22Rv1 (cell line): ENCODE measurements around the gene MARCHF3.

Source experiments
- ZFX ChIP-seq: fragments of 450-650 bp; IDR thresholded peaks from 2 replicates; pipeline ENCODE4 v1.6.1; 2017; ENCODE audit warnings: antibody characterized with exemption, borderline replicate concordance
- TF ChIP-seq, protein P1 (sequence below): fragments of 450-650 bp; IDR thresholded peaks from 2 replicates; pipeline ENCODE4 v1.5.1; 2017; ENCODE audit warnings: mild to moderate bottlenecking

DNA sequence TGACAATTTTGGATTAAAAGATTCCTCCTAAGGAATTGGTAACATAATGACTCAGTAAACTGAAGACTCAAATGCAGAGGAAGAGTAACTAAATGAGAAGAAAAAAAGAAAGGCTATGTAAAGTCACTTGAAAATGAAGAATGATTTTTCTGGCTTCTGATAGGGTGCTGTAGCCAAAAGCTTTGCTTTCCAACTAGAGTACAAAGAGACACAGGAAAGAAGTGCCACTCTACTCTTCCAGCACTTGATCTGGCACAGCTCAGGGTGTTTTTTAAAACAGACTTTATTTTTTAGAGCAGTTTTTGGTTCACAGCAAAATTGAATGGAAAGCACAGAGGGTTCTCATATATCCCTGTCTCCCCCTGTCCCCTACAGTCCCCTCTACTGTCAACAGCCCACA lies 130.9 kb downstream of the MARCHF3 start:
- TF ChIP-seq, protein P1, sequence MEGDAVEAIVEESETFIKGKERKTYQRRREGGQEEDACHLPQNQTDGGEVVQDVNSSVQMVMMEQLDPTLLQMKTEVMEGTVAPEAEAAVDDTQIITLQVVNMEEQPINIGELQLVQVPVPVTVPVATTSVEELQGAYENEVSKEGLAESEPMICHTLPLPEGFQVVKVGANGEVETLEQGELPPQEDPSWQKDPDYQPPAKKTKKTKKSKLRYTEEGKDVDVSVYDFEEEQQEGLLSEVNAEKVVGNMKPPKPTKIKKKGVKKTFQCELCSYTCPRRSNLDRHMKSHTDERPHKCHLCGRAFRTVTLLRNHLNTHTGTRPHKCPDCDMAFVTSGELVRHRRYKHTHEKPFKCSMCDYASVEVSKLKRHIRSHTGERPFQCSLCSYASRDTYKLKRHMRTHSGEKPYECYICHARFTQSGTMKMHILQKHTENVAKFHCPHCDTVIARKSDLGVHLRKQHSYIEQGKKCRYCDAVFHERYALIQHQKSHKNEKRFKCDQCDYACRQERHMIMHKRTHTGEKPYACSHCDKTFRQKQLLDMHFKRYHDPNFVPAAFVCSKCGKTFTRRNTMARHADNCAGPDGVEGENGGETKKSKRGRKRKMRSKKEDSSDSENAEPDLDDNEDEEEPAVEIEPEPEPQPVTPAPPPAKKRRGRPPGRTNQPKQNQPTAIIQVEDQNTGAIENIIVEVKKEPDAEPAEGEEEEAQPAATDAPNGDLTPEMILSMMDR, result no peak
- no peak for TF ChIP-seq ZFX
